Progenitor cell of endocrine pancreas (in vitro differentiated cells): ENCODE measurements around the gene PTOV1. TPM values are rescaled to one million over a fixed set of nuclear protein-coding genes. Genes with fewer than 3 reads are reported as not detected.

Experiments
- DNase-seq: peaks from one replicate; pipeline ENCODE4 v3.0.0; 2021; ENCODE audit warnings: low spot score; ENCODE audit not compliant: unreplicated experiment
- H3K27ac Mint-ChIP-seq: 2 replicates; pipeline ENCODE4 v1.8.0; 2021; ENCODE audit warnings: mild to moderate bottlenecking, moderate library complexity, mixed read lengths
- H3K27me3 Mint-ChIP-seq: 2 replicates; pipeline ENCODE4 v1.8.0; 2021; ENCODE audit warnings: mixed read lengths
- H3K36me3 Mint-ChIP-seq: 2 replicates; pipeline ENCODE4 v1.8.0; 2022; ENCODE audit warnings: mixed read lengths; ENCODE audit not compliant: insufficient read depth
- H3K4me1 Mint-ChIP-seq: 2 replicates; pipeline ENCODE4 v1.8.0; 2021; ENCODE audit warnings: low read depth, mixed read lengths
- H3K4me3 Mint-ChIP-seq: 2 replicates; pipeline ENCODE4 v1.8.0; 2021; ENCODE audit warnings: low read depth, mild to moderate bottlenecking, moderate library complexity, mixed read lengths
- H3K9me3 Mint-ChIP-seq: 2 replicates; pipeline ENCODE4 v1.8.0; 2021; ENCODE audit warnings: low read depth, mixed read lengths
- total RNA-seq: library from RNA; stranded (reverse); gene quantifications from 2 replicates; pipeline ENCODE4 v1.2.1, GENCODE V29; 2021
- TF ChIP-seq, protein P1 (sequence below): fragments of 200-600 bp; sonication (generic); IDR thresholded peaks from one replicate; pipeline ENCODE4 v1.5.0; 2021; ENCODE audit warnings: antibody characterized with exemption, mild to moderate bottlenecking; ENCODE audit not compliant: unreplicated experiment

Gene PTOV1
- total RNA-seq, 1 donor from 2014 or later, result 564 TPM

GRCh38 chr19:49877879-49878743, 27.2 kb downstream of the PTOV1 start:
- Mint-ChIP-seq H3K4me3 (no peak overlapping the region), H3K27me3 (no peaks in the 10 kb centered on the region), H3K4me1 (peaks cover 12% of the 10 kb centered on the region), H3K9me3 (no peaks in the 10 kb centered on the region), H3K36me3 (peaks cover 17% of the 10 kb centered on the region), H3K27ac (no peak overlapping the region)
- DNase-seq, result peak; percentile 97
- TF ChIP-seq, protein P1, sequence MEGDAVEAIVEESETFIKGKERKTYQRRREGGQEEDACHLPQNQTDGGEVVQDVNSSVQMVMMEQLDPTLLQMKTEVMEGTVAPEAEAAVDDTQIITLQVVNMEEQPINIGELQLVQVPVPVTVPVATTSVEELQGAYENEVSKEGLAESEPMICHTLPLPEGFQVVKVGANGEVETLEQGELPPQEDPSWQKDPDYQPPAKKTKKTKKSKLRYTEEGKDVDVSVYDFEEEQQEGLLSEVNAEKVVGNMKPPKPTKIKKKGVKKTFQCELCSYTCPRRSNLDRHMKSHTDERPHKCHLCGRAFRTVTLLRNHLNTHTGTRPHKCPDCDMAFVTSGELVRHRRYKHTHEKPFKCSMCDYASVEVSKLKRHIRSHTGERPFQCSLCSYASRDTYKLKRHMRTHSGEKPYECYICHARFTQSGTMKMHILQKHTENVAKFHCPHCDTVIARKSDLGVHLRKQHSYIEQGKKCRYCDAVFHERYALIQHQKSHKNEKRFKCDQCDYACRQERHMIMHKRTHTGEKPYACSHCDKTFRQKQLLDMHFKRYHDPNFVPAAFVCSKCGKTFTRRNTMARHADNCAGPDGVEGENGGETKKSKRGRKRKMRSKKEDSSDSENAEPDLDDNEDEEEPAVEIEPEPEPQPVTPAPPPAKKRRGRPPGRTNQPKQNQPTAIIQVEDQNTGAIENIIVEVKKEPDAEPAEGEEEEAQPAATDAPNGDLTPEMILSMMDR, result no peak

- Mint-ChIP-seq H3K4me3 (no peak overlapping the region), H3K36me3 (peaks cover 22% of the 10 kb centered on the region)
- TF ChIP-seq, protein P1, result no peak
These were observed 27.7 kb downstream of the PTOV1 start for GRCh38 chr19:49878744-49879070.

GRCh38 chr19:49879243-49879963, 28.4 kb downstream of the PTOV1 start:
- Mint-ChIP-seq H3K4me3 (peak overlapping the region; percentile 29), H3K36me3 (peaks cover 23% of the 10 kb centered on the region), H3K27ac (no peak overlapping the region), H3K27me3 (no peaks in the 10 kb centered on the region), H3K9me3 (no peaks in the 10 kb centered on the region), H3K4me1 (peaks cover 12% of the 10 kb centered on the region)
- DNase-seq, result no peak
- TF ChIP-seq, protein P1, result no peak

More at GRCh38 chr19:49878744-49879070, 27.7 kb downstream of the PTOV1 start:
- Mint-ChIP-seq H3K9me3 (no peaks in the 10 kb centered on the region), H3K27me3 (no peaks in the 10 kb centered on the region), H3K4me1 (peaks cover 12% of the 10 kb centered on the region), H3K27ac (peak overlapping the region; percentile 33)
- DNase-seq, result no peak

DNA sequence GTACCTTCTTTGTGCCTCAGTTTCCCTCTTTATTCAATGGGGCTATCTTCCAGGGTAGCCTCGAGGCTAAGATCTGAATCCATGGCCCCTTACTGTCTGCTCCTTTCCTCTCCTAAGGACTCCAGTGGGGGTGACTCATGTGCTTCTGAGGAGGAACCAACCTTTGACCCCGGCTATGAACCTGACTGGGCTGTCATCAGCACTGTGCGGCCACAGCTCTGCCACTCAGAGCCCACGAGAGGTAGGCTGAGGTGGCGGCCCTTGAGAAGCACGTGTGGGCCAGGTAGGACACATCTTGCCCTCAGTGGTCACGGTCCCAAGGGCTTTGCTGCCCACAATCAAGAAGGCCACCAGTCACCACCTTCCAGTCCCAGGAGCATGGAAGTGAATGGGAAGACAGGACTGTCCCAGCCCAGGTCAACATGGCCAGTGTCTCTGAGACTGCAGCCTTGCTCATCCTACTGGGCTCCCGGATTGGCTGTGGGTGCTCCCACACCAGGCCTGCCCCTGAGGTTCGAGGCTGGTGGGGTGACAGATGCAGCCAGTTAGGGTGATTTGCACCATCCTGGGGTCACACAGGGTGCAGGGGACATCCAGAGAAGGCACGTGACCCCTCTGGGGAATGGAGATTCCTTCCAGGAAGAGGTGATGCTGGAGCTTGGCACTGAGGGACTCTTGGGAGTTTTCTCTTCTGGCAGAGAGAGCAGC, 29.4 kb downstream of the PTOV1 start:
- Mint-ChIP-seq H3K36me3 (peaks cover 26% of the 10 kb centered on the region), H3K27ac (no peak overlapping the region), H3K9me3 (no peaks in the 10 kb centered on the region), H3K27me3 (no peaks in the 10 kb centered on the region), H3K4me3 (no peak overlapping the region), H3K4me1 (peaks cover 12% of the 10 kb centered on the region)
- TF ChIP-seq, protein P1, result no peak
- no peak for DNase-seq

GRCh38 chr19:49881186-49881585, 30.2 kb downstream of the PTOV1 start:
- Mint-ChIP-seq H3K27me3 (no peaks in the 10 kb centered on the region), H3K27ac (peak overlapping the region; percentile 76), H3K4me3 (no peak overlapping the region), H3K4me1 (peaks cover 9% of the 10 kb centered on the region), H3K9me3 (no peaks in the 10 kb centered on the region), H3K36me3 (peaks cover 28% of the 10 kb centered on the region)
- no peak for DNase-seq
- TF ChIP-seq, protein P1, result no peak
